Progenitor cell of endocrine pancreas (in vitro differentiated cells): Measurements from ENCODE around the gene CLEC16A. TPM values are rescaled to one million over a fixed set of nuclear protein-coding genes. Genes with fewer than 3 reads are reported as not detected.
"Not testable (repeated sequence)": the region's sequence is repeated elsewhere in the genome, so short reads cannot be mapped to it uniquely, and the experiment has no call there.

Source experiments
- DNase-seq: peaks from one replicate; pipeline ENCODE4 v3.0.0; 2021; ENCODE audit warnings: low spot score; ENCODE audit not compliant: unreplicated experiment
- H3K27ac Mint-ChIP-seq: 2 replicates; pipeline ENCODE4 v1.8.0; 2021; ENCODE audit warnings: mild to moderate bottlenecking, moderate library complexity, mixed read lengths
- H3K27me3 Mint-ChIP-seq: 2 replicates; pipeline ENCODE4 v1.8.0; 2021; ENCODE audit warnings: mixed read lengths
- H3K36me3 Mint-ChIP-seq: 2 replicates; pipeline ENCODE4 v1.8.0; 2022; ENCODE audit warnings: mixed read lengths; ENCODE audit not compliant: insufficient read depth
- H3K4me1 Mint-ChIP-seq: 2 replicates; pipeline ENCODE4 v1.8.0; 2021; ENCODE audit warnings: low read depth, mixed read lengths
- H3K4me3 Mint-ChIP-seq: 2 replicates; pipeline ENCODE4 v1.8.0; 2021; ENCODE audit warnings: low read depth, mild to moderate bottlenecking, moderate library complexity, mixed read lengths
- H3K9me3 Mint-ChIP-seq: 2 replicates; pipeline ENCODE4 v1.8.0; 2021; ENCODE audit warnings: low read depth, mixed read lengths
- total RNA-seq: library from RNA; stranded (reverse); gene quantifications from 2 replicates; pipeline ENCODE4 v1.2.1, GENCODE V29; 2021
- TF ChIP-seq, protein P1 (sequence below): fragments of 200-600 bp; sonication (generic); IDR thresholded peaks from one replicate; pipeline ENCODE4 v1.5.0; 2021; ENCODE audit warnings: antibody characterized with exemption, mild to moderate bottlenecking; ENCODE audit not compliant: unreplicated experiment

The CLEC16A gene
- total RNA-seq, 1 donor from 2014 or later, result 34.3 TPM

GRCh38 chr16:10964891-10965326, 20.5 kb downstream of the CLEC16A start:
- Mint-ChIP-seq H3K4me3 (no peak overlapping the region), H3K36me3 (no peaks in the 10 kb centered on the region), H3K4me1 (peaks cover 3% of the 10 kb centered on the region), H3K27me3 (no peaks in the 10 kb centered on the region), H3K9me3 (no peaks in the 10 kb centered on the region), H3K27ac (no peak overlapping the region)
- no peak for DNase-seq
- TF ChIP-seq, protein P1, sequence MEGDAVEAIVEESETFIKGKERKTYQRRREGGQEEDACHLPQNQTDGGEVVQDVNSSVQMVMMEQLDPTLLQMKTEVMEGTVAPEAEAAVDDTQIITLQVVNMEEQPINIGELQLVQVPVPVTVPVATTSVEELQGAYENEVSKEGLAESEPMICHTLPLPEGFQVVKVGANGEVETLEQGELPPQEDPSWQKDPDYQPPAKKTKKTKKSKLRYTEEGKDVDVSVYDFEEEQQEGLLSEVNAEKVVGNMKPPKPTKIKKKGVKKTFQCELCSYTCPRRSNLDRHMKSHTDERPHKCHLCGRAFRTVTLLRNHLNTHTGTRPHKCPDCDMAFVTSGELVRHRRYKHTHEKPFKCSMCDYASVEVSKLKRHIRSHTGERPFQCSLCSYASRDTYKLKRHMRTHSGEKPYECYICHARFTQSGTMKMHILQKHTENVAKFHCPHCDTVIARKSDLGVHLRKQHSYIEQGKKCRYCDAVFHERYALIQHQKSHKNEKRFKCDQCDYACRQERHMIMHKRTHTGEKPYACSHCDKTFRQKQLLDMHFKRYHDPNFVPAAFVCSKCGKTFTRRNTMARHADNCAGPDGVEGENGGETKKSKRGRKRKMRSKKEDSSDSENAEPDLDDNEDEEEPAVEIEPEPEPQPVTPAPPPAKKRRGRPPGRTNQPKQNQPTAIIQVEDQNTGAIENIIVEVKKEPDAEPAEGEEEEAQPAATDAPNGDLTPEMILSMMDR, result no peak

- H3K9me3 Mint-ChIP-seq, result no peaks in the 10 kb centered on the region
Observed at GRCh38 chr16:10965440-10966061, 21.2 kb downstream of the CLEC16A start.

GRCh38 chr16:10966129-10966528, 21.8 kb downstream of the CLEC16A start:
- Mint-ChIP-seq H3K27ac (no peak overlapping the region), H3K27me3 (no peaks in the 10 kb centered on the region), H3K4me1 (peaks cover 3% of the 10 kb centered on the region), H3K36me3 (no peaks in the 10 kb centered on the region), H3K4me3 (no peak overlapping the region), H3K9me3 (no peaks in the 10 kb centered on the region)
- TF ChIP-seq, protein P1, result no peak
- no peak for DNase-seq

More at GRCh38 chr16:10965440-10966061, 21.2 kb downstream of the CLEC16A start:
- TF ChIP-seq, protein P1, result no peak
- DNase-seq, result no peak
- peaks cover 3% of the 10 kb centered on the region for H3K4me1 Mint-ChIP-seq
- no peak overlapping the region for H3K4me3 Mint-ChIP-seq
- H3K36me3 Mint-ChIP-seq, result no peaks in the 10 kb centered on the region
- no peak overlapping the region for H3K27ac Mint-ChIP-seq
- no peaks in the 10 kb centered on the region for H3K27me3 Mint-ChIP-seq

DNA sequence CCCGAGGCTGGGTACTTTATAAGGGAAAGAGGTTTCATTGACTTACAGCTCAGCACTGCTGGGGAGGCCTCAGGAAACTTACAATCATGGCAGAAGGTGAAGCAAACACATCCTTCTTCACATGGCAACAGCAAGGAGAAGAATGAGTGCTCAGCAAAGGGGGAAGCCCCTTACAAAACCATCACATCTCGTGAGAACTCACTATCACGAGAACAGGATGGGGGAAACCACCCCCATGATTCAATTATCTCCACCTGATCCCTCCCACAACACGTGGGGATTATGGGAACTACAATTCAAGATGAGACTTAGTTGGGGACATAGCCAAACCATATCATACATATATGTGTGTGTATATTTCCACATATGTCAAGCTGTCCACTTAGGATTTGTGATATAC, 22.2 kb downstream of the CLEC16A start:
- H3K27me3 Mint-ChIP-seq, H3K9me3 Mint-ChIP-seq, H3K4me1 Mint-ChIP-seq, H3K4me3 Mint-ChIP-seq, H3K36me3 Mint-ChIP-seq, DNase-seq, H3K27ac Mint-ChIP-seq: not testable (repeated sequence)

- TF ChIP-seq, protein P1, result no peak
- Mint-ChIP-seq H3K9me3 (no peaks in the 10 kb centered on the region), H3K4me3 (no peak overlapping the region), H3K27me3 (no peaks in the 10 kb centered on the region), H3K27ac (no peak overlapping the region), H3K36me3 (peaks cover under 1% of the 10 kb centered on the region), H3K4me1 (peaks cover 3% of the 10 kb centered on the region)
- no peak for DNase-seq
Observed at GRCh38 chr16:10967986-10968385, 23.6 kb downstream of the CLEC16A start.

DNA sequence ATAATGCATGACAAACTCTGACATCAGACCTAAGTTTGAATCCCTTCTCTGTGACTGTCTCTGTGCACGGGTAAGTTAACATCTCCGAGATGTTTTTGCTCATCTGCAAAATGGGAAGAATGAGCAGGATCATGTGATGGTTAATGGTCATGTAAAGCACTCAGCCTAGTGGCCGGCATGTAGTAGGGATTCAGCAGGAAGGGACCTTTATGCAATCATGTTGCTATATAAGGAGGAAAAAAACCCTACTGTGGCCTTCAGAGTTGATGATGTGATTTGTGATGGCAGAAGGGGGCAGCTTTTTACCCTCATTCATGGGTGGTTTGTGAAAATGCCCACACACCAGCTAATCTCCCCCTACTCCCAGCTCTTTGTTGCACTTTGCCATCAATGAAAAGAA, 24.1 kb downstream of the CLEC16A start:
- no peak for DNase-seq
- Mint-ChIP-seq H3K9me3 (no peaks in the 10 kb centered on the region), H3K27me3 (no peaks in the 10 kb centered on the region), H3K27ac (no peak overlapping the region), H3K4me1 (peaks cover 3% of the 10 kb centered on the region), H3K36me3 (peaks cover 4% of the 10 kb centered on the region), H3K4me3 (no peak overlapping the region)
- TF ChIP-seq, protein P1, result no peak
